UCSD-AML1 (cell line): Measurements from ENCODE around the gene FREM3.

ENCODE experiments used
- DNase-seq: peaks from one replicate; lab custom pipeline; 2025; ENCODE audit not compliant: unreplicated experiment; lab: John Stamatoyannopoulos, UW

The FREM3 gene

GRCh38 chr4:143668930-143669552, 31.4 kb downstream of the FREM3 start:
- no peak for DNase-seq

GRCh38 chr4:143667461-143667860, 33.0 kb downstream of the FREM3 start:
- DNase-seq = no peak

DNA sequence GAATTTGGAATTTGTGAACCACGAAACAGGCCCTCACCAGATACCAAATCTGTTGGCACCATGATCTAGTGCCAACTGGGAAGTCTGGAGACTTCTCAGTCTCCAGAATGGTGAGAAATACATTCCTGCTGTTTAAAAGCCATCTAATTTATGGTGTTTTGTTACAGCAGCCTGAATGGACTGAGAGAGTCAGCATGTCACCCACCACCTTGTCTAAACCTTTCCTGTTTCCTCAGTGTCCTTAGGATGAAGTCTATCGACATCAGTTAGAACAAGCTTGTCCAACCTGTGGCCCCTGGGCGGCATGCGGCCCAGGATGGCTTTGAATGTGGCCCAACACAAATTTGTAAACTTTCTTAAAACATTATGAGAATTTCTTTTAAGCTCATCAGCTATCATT, 42.1 kb downstream of the FREM3 start:
- DNase-seq = no peak

DNA sequence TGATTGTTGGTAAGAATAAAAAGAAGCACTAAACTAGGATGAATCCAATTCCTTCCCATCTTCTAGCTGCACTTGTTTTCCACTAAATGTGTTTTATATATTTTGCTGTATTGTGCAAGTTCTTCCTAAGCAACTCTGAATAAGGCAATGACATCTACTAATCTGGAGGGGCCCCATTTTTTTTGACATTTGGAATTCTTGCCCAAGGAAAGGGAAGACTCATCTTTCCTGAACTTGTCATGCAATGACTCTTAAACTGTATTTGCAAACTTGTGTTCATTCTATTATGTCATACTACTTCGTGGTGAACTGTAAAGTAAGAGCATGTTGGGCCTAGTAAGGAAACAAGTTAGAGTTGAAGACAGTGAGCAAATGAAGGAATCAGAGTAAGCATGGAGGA, 45.9 kb downstream of the FREM3 start:
- no peak for DNase-seq

DNA sequence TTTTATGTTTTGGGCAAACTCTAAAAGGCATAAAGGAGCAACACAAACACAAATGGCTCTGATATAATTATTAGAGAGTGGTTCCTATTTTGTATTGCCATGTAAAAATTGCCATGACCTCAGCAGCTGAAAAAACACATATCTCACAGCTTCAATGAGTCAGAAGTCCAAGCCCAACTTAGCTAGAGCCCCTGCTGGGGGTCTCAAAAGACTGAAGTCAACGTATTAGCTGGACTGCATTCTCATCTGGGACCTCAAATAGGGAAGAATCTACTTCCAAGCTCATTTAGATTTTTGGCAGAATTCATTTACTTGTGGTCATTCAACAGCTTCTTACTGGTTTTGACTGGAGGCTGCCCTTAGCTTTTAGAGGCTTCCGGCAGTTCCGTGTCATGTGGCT, 47.4 kb downstream of the FREM3 start:
- DNase-seq = no peak

DNA sequence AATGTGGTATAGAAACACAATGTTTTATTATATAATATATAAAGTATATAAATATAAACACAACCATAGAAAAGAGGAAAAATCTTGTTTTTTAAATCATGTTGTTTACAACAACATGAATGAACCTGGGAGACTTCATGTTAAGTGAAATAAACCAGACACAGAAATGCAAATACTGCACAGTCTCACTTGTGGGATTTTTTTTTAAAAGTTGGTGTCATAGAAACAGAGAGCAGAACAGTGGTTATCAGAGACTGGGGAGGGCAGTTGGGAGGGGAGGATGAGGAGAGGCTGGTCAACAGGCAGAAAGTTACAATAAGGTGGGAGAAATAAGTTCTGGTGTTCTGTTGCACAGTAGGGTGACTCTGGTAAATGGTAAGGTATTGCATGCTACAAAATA, 57.1 kb downstream of the FREM3 start:
- DNase-seq = no peak

DNA sequence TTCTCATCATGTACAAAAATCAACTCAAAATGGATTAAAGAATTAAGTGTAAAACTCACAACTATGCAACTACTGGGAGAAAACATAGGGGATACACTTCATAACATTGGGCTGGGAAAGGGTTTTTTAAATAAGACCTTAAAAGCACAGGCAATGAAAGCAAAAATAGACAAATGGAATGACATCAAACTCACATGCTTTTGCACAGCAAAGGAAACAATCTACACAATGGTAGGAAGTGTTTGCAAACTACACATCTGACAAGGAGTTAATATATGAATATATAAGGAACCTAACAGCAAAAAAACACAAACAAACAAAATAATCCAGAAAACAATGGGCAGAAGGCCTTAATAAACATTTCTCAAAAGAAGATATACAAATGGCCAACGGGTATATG, 57.9 kb downstream of the FREM3 start:
- no peak for DNase-seq

DNA sequence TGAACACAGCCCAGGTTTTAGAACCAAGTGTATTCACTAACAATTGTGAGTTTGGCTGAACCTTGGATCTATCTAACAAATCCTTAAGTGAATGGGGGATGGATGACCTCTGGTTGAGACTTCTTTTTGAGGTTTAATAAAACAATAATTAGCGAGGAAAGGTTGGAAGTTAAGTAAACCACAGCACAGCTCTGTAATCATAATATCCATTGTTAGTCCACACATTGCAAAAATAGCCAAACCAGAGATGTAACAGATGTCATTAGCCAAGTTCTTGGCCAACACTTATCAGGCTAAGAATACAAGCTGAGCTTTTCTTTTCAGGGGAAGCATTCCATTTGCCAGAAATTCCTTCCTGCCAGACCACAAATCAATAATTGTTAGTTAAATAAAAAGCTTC, 59.1 kb downstream of the FREM3 start:
- DNase-seq = no peak

DNA sequence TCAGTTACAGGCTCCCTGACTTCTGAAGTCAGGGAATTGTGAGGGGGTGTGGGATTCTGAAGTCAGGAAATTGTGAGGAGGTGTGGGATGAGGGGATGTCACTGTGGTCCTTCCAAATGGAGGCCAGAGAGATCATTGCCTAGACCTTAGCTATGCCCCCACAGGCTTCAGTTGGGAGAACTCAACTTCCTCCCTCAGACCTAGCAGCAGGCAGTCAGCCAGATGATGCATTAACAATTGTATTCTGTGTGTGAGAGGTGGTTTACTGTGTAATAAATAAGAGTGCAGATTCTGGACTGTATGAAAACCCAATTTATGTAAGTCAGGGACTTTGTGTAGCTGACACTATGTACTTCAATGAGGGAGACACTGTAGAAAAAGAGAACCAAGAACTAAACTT, 65.7 kb downstream of the FREM3 start:
- no peak for DNase-seq

GRCh38 chr4:143633833-143634232, 66.6 kb downstream of the FREM3 start:
- no peak for DNase-seq

GRCh38 chr4:143626134-143626911, 74.2 kb downstream of the FREM3 start:
- DNase-seq = no peak

DNA sequence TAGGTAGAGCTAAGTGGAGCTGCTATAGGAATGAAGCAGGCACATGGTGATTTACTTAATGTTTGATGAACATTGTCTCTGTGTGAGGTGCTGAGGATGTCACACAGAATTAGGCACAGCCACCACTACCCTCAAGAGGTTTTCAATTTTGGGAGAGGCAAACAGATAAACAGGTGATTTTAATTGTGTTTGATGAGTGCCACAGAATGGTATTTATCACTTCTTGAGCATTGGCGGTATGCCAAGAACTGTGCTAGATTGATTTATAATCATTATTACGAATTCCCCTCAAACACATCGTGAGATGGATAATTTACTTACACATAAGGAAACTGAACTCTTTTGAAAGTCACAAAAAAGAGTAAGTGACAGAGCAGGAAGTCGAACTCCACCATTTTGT, 74.8 kb downstream of the FREM3 start:
- no peak for DNase-seq

- DNase-seq = no peak
Observed at GRCh38 chr4:143623896-143624295, 76.6 kb downstream of the FREM3 start.

- DNase-seq = no peak
Observed at GRCh38 chr4:143618811-143619210, 81.7 kb downstream of the FREM3 start.

GRCh38 chr4:143617994-143618679, 82.3 kb downstream of the FREM3 start:
- no peak for DNase-seq

GRCh38 chr4:143616771-143617170, 83.7 kb downstream of the FREM3 start:
- no peak for DNase-seq

- no peak for DNase-seq
Observed at GRCh38 chr4:143609492-143609891, 91.0 kb downstream of the FREM3 start.

- DNase-seq = no peak
Observed at GRCh38 chr4:143606480-143606879, 94.0 kb downstream of the FREM3 start.

DNA sequence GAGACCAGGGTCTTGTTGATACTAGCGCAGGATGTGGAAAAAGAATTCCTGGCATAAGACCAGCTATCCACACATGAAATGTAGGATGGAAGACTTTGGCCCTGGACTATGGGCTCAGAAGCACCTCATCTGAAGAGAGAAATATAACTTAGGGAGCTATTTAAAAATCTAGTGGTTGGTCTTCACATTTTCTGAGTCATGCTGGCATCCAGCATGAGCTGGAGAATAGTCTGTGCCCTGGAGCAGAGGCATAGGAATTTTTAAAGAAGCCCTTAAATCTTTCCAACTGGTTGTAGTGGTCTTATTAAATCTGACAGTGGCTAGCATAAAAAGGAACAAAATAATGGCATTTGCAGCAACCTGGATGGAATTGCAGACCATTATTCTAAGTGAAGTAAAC, 100.6 kb downstream of the FREM3 start:
- DNase-seq = no peak

DNA sequence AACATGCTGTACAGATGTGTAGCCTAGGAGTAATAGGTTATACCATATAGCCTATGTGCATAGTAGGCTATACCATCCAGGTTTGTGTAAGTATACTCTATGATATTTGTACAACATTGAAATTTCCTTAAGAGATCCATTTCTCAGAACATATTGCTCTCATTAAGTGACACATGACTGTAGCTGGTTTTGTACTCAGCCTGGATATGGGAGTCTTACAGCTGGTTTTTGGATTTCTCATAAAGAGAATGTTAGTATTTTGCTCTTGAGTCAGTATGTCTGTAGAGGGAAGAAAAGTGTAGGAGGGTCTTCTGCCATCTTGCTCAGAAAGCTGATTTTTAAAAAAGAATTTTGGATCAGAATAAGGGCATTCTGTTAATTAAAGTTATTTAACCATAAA, 101.7 kb downstream of the FREM3 start:
- DNase-seq = no peak

DNA sequence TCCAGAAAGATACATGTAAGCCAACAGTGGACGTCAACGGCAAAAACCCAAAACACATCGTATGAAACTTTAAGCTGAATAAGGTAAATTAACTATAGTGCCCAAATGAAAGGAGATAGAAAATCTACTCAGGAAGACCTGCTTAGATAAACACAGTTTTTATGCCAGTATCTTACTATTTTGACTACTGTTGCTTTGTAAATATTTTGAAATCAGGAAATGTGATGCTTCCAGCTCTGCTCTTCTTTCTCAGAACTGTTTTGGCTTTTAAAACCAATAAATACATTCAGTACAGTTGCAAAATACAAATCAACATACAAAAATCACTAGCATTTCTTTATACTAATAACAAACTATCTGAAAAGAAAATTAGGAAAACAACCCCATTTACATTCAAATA, 103.2 kb downstream of the FREM3 start:
- no peak for DNase-seq

GRCh38 chr4:143587703-143588102, 112.8 kb downstream of the FREM3 start:
- no peak for DNase-seq
